Coronary artery (tissue), 2 donors: ENCODE measurements around the gene CCR2.

Experiments used
- DNase-seq: peaks from one replicate; pipeline ENCODE4 v3.0.0-alpha.2; 2017; ENCODE audit warnings: low spot score
- H3K27ac ChIP-seq, 2 donors: fragments of 200-600 bp; sonication (generic); one replicate each; pipeline ENCODE4 v1.5.1; 2016 to 2019
- H3K4me3 ChIP-seq: fragments of 200-600 bp; sonication (generic); 2 replicates; pipeline ENCODE4 v1.5.1; 2016; ENCODE audit warnings: mild to moderate bottlenecking, moderate library complexity
- CTCF ChIP-seq: fragments of 200-600 bp; sonication (generic); IDR thresholded peaks from one replicate; pipeline ENCODE4 v1.5.1; 2019; ENCODE audit warnings: antibody characterized with exemption

Gene CCR2

GRCh38 chr3:46338840-46339239, 15.1 kb upstream of the CCR2 start:
- TF ChIP-seq CTCF: no peak
- Histone ChIP-seq H3K27ac (no peak overlapping the region), H3K4me3 (no peak overlapping the region)
- no peak for DNase-seq

GRCh38 chr3:46344476-46344875, 9.4 kb upstream of the CCR2 start:
- no peak for DNase-seq
- Histone ChIP-seq H3K4me3 (no peak overlapping the region), H3K27ac (no peak overlapping the region)
- no peak for TF ChIP-seq CTCF

- DNase-seq: no peak
- TF ChIP-seq CTCF: no peak
- Histone ChIP-seq H3K27ac (no peak overlapping the region), H3K4me3 (no peak overlapping the region)
Observed at GRCh38 chr3:46348823-46349482, 5.0 kb upstream of the CCR2 start.

- H3K27ac ChIP-seq: no peak overlapping the region
- no peak overlapping the region for H3K4me3 ChIP-seq
- DNase-seq: no peak
- TF ChIP-seq CTCF: no peak
Observed at GRCh38 chr3:46349484-46350261, 4.2 kb upstream of the CCR2 start.

- no peak for DNase-seq
- Histone ChIP-seq H3K4me3 (no peak overlapping the region), H3K27ac (no peak overlapping the region)
- no peak for TF ChIP-seq CTCF
Observed at GRCh38 chr3:46350262-46350565, 3.7 kb upstream of the CCR2 start.

GRCh38 chr3:46351646-46352045, 2.3 kb upstream of the CCR2 start:
- H3K27ac ChIP-seq: no peak overlapping the region
- DNase-seq: no peak
- TF ChIP-seq CTCF: no peak
- H3K4me3 ChIP-seq: no peak overlapping the region

- DNase-seq: no peak
Observed at GRCh38 chr3:46353090-46353489, 821 bp upstream of the CCR2 start.

More at GRCh38 chr3:46353090-46353489, 821 bp upstream of the CCR2 start:
- no peak for TF ChIP-seq CTCF
- Histone ChIP-seq H3K27ac (no peak overlapping the region), H3K4me3 (no peak overlapping the region)
